GM21447 (cell line): ENCODE results near the gene TIMM10.
A peak's percentile ranks its signal among the peaks of the same experiment; 100 is the strongest.

Experiments used
- ATAC-seq: cut with Tn5 transposase; IDR thresholded peaks from one replicate; pipeline ENCODE4 v1.9.1; 2021; ENCODE audit not compliant: unreplicated experiment

Gene TIMM10

GRCh38 chr11:57530596-57531507 lies at the start of gene TIMM10:
Gene TIMM10 (minus strand): TSS chr11:57530754. CDS start chr11:57530189, 565 bp downstream.
- ATAC-seq: peak; percentile 98

GRCh38 chr11:57574061-57574460 lies 43.5 kb upstream of the TIMM10 start:
- ATAC-seq: no peak

- ATAC-seq: no peak
Measured at GRCh38 chr11:57571606-57572005, 41.1 kb upstream of the TIMM10 start.

GRCh38 chr11:57568330-57568766 lies 37.8 kb upstream of the TIMM10 start:
- peak; percentile 55 for ATAC-seq

DNA sequence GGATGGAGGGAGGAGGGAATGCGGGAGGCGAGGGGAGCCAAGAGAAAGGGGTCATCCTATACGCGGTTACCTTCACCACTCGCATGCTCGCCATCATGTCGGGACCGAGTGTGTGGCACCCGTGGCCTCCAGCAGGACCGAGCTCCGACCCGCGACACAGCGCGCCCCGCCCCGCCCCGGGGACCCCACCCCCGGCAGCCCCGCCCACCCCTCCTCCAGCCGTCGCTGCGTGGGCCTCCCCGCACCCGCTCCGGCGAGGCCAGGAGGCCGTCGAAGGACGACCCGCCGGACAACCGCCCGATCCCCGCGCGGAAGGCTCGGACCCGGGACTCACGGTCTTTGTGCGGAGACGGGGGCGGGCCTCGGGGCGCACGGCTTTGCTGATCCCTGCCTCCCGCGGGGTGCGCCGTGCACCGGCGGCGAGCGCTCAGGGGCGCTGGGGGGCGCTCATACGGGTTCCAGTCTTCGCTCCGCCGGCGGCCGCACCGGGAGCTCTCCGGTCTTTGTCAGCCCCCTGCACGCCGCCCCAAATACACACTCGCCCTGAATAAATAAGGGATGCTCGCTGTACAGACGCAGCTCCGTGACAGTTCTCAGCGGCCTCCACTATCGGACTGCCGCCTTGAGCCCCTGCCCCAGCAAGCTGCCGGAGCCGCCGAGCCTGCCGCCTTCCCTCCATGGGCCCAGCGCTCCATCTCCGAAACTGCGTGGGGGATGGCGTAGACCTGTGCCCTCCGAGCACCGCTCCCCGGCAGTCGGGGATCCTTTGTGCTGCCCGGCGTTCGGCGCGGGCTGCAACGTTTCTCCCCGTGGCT lies 37.2 kb upstream of the TIMM10 start, which contains the start of gene UBE2L6:
Gene UBE2L6 (minus strand): TSS at position 158 of the 815 bp plus-strand sequence. CDS start 61 bp downstream, at position 97.
- peak; percentile 47 for ATAC-seq

- ATAC-seq: peak; percentile 10
Measured at GRCh38 chr11:57566905-57567514, 36.5 kb upstream of the TIMM10 start.

DNA sequence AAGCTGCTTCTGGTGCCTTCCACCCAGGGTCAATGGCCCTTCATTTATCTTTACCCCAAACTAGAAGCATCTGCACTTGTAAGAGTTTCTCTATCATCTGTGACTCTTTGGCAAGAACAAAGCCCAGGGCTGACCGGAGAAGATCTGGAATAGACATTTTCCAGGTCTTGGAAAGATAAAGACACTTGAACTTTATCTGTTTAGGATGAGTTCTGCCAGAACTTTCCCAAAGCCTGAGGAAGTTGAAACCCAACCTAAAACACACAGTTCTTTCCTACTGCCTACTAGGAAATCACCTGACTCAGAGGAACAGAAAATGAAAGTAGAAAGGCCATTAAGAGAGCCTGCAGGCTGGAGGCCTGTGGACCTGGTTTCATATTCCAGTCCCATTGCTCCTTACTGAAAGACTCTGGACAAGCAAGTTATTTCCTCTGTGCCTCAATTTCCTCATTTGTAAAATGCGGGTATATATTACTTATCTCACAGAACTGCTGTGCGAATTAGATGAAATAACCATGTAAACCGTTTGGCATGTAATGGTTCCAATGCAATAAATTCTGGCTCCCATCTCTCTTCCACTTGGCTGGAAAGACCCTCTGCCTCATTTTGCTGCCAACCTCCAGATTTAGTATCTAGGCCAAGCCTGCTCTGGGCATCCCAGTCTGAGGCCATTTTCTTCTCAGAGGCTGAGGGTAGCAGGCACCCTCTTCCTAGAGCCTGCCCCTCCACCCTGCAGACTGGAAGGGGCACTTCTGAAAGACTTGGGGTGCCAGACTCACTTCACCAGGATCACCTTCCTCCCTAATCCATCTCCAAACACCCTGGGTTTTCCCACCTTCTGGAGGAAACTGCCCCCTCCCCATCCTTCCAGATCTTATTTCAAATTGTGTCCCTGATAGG lies 35.7 kb upstream of the TIMM10 start:
- ATAC-seq: peak; percentile 65

DNA sequence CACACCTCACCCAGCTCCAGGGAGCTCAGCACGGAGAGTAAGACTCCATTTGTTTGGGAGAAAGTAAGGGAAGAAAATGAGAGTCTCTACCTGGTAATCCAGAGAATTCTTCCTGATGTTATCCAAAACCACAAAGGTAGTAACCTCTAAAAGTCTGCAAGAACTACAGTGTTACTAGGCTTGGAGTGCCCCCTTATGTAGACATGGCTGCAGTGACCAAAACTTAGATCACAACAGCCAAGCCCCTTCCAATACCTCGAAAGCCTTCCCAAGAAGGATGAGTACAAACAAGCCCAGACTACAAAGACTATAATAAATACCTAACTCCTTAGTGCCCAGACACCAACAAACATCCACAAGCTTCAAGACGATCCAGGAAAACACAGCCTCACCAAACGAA lies 32.0 kb upstream of the TIMM10 start:
- no peak for ATAC-seq

GRCh38 chr11:57560146-57560545 lies 29.6 kb upstream of the TIMM10 start:
- no peak for ATAC-seq

- ATAC-seq: no peak
Measured at GRCh38 chr11:57556041-57556440, 25.5 kb upstream of the TIMM10 start.

- ATAC-seq: no peak
Measured at GRCh38 chr11:57555393-57555792, 24.8 kb upstream of the TIMM10 start.

- ATAC-seq: no peak
Measured at GRCh38 chr11:57552479-57552878, 21.9 kb upstream of the TIMM10 start.

GRCh38 chr11:57551941-57552340 lies 21.4 kb upstream of the TIMM10 start:
- ATAC-seq: no peak

- ATAC-seq: no peak
Measured at GRCh38 chr11:57549983-57550382, 19.4 kb upstream of the TIMM10 start.

GRCh38 chr11:57547854-57548377 lies 17.4 kb upstream of the TIMM10 start:
- peak; percentile 92 for ATAC-seq

GRCh38 chr11:57546869-57547475 lies 16.4 kb upstream of the TIMM10 start:
- ATAC-seq: peak; percentile 45

DNA sequence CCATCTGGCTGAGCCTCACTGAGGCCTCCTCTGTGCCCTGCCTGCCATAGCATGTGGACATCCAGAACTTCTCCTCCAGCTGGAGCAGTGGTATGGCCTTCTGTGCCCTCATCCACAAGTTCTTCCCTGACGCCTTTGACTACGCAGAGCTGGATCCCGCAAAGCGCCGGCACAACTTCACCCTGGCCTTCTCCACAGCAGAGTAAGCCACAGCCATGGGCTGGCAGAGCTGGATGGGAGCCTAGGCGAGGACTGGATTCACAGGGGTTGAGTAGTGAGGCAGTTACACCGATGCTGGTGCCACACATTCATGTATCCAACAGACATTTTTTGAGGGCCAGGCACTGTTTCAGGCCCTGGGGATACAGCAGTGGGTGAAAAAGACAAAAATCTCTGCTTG lies 15.9 kb upstream of the TIMM10 start:
- no peak for ATAC-seq

DNA sequence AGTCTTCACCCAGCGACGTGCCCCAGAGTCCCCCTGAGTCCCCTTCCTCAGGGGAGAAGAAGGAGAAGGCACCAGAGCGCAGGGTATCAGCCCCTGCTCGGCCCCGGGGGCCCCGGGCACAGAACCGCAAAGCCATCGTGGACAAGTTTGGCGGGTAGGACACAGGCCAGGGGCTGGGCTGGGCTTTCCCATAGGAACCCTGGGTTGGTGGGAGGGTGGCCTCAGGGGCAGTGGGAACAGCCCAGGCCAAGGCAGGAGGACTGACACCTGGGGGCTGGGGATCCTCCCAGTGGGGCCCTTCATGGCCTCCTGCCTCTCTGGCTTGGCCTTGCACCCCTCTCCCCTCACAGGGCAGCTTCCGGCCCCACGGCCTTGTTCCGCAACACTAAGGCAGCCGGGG lies 15.3 kb upstream of the TIMM10 start:
- no peak for ATAC-seq

- ATAC-seq: no peak
Measured at GRCh38 chr11:57544566-57544965, 14.0 kb upstream of the TIMM10 start.

- ATAC-seq: no peak
Measured at GRCh38 chr11:57543593-57543992, 13.0 kb upstream of the TIMM10 start.
